GM19023 (cell line): ENCODE measurements around the gene DNAI4.
A peak's percentile ranks its signal among the peaks of the same experiment; 100 is the strongest.
"Not testable (repeated sequence)": the region's sequence is repeated elsewhere in the genome, so short reads cannot be mapped to it uniquely, and the experiment has no call there.

Source experiments
- ATAC-seq: cut with Tn5 transposase; IDR thresholded peaks from one replicate; pipeline ENCODE4 v1.9.1; 2021; ENCODE audit warnings: mild to moderate bottlenecking, moderate library complexity; ENCODE audit not compliant: unreplicated experiment

The DNAI4 gene

GRCh38 chr1:66833112-66833511 lies 91.5 kb downstream of the DNAI4 start:
- no peak for ATAC-seq

DNA sequence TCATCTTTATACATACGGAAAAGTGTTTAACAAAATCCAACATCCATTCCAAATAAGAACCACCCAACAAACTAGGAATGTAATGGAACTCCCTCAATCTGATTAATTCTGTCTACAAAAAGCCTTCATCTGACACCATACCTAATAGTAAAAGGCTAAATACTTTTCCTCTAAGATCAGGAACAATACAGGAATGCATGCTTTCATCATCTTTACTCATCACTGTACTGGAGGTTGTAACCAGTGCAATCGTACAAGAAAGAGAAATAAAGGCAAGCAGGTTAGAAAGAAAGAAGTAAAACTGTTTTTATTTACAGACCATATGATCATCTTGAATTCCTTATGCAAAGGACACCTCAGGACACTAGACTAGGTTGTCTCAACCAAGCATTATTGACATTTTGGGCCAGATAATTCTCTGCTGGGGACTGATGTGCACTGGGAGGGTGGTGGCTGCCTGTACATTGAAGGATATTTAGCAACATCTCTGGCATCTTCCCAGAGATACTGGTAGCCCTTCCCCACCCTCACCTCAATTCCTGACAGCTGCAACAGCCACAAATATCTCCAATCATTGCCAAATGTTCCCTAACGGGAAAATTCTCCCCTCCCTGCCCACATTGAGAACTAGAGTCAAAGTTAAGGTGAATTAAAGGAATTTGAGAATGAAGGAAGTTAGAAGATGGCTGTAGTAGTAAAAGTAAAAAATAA lies 93.0 kb downstream of the DNAI4 start:
- ATAC-seq: no peak

- no peak for ATAC-seq
Observed at GRCh38 chr1:66824771-66825170, 99.9 kb downstream of the DNAI4 start.

DNA sequence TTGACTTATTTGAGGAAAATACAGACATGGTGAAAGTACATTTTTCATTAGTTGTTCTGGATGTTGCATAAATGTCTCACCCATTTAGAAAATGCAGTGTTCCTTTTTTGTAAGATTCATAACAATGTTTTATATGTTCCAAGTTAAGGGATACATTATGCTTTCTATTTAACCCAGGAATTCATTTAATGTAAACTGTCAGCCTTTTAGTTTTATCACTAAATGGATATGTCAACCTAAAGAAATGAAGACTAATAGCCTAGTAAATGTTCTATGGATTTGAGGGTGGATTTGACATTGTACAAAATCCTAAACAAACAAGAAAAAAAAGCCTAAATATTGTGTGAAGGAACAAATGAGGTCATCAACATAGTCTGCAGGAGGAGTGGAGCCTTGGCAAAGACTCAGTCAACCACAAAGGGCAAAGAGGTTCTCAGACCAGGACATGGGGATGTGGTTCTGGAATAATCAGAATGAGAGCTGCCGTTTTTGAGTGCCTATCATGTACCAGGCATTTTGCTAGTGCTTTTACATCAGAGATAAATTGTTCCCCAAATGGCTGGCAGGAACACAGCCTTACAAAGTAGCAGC lies 114.8 kb downstream of the DNAI4 start:
- no peak for ATAC-seq

DNA sequence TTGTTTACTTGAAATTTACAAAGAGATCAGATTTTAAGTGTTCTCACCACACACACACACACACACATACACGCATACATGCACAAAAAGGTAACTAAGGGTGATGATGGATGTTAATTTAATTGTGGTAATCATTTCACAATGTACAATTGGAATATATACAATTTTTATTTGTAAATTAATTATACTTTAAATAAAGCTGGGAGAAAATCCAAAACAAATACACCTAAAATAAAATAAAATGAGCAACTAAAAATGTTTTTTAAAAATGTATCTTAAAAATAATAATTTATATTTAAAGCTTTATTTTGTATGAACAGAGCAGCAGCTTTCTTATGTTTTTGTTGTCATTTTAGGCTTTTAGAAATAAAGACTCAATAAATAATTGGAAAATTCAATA lies 115.4 kb downstream of the DNAI4 start:
- no peak for ATAC-seq

- ATAC-seq: not testable (repeated sequence)
Observed at GRCh38 chr1:66795839-66796238, 128.8 kb downstream of the DNAI4 start.

- no peak for ATAC-seq
Observed at GRCh38 chr1:66791621-66792610, 132.7 kb downstream of the DNAI4 start.

GRCh38 chr1:66788231-66788939 lies 136.3 kb downstream of the DNAI4 start:
- peak; percentile 70 for ATAC-seq

DNA sequence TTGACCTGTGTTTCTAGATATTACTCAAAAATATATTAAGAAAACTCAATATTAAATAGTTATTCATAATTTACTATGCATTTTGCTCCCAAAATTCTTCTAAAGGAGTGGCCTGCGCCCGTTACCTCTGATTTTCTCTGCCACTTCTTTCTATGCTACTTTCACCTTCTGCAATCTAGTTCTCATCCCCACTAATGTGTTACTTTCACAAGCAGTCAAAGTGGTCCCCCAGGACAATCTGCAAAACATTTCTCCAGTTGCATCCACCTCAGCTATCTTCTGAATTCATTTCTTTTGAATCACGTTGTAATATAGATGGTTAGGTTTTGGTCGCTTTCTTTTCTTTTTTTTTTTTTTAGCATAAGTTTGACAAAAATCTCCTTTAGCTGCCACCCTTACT lies 137.0 kb downstream of the DNAI4 start:
- ATAC-seq: no peak

DNA sequence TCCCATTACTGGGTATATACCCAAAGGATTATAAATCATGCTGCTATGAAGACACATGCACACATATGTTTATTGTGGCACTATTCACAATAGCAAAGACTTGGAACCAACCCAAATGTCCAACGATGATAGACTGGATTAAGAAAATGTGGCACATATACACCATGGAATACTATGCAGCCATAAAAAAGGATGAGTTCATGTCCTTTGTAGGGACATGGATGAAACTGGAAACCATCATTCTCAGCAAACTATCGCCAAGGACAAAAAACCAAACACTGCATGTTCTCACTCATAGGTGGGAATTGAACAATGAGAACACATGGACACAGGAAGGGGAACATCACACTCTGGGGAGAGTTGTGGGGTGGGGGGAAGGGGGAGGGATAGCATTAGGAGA lies 138.9 kb downstream of the DNAI4 start:
- ATAC-seq: not testable (repeated sequence)

- ATAC-seq: no peak
Observed at GRCh38 chr1:66779475-66780078, 145.1 kb downstream of the DNAI4 start.

GRCh38 chr1:66778969-66779368 lies 145.7 kb downstream of the DNAI4 start:
- ATAC-seq: no peak

- ATAC-seq: no peak
Observed at GRCh38 chr1:66778266-66778665, 146.4 kb downstream of the DNAI4 start.

- ATAC-seq: no peak
Observed at GRCh38 chr1:66777831-66778230, 146.8 kb downstream of the DNAI4 start.

- no peak for ATAC-seq
Observed at GRCh38 chr1:66775646-66776045, 149.0 kb downstream of the DNAI4 start.

DNA sequence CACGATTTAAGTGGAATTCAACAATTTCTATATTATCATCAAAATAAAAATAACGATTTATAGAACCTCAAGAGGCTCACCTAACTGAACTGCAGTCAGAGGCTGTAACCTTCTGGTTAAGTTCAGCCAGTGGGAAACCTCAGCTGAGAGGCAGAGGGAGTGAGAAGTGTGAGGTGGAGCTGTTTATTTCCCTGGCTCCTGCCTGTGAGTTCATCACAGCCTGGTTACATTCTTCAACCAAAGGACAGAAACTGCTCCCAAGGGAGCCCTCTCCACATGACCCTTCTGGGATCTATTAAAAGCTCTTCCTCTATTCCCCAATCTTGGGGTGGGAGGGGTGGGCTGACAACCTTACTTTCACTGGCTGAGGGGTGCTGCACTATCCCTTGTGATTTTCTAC lies 150.2 kb downstream of the DNAI4 start:
- no peak for ATAC-seq

- no peak for ATAC-seq
Observed at GRCh38 chr1:66773227-66773626, 151.4 kb downstream of the DNAI4 start.

- ATAC-seq: no peak
Observed at GRCh38 chr1:66770694-66771093, 154.0 kb downstream of the DNAI4 start.

DNA sequence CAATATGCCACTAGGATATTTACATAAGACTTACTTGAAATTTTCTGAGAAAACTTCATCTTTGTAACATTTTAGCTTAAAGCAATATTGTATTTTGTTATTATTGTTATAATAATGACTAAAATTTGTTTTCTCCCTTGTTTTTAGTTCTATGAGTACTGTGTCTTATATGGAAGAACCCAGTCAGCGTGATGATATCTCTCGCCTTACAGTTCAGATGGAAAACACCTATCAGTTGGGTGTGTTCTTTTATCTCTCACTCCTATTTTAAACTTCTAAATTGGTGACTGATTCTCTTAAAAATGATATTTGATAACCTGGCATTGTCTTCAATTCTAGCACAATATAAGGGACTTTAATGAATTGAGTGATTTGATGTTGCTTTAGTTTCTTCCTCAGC lies 154.4 kb downstream of the DNAI4 start:
- ATAC-seq: no peak

- ATAC-seq: no peak
Observed at GRCh38 chr1:66769512-66770229, 155.0 kb downstream of the DNAI4 start.
